Progenitor cell of endocrine pancreas (in vitro differentiated cells): ENCODE results near the gene C4orf50. TPM values are rescaled to one million over a fixed set of nuclear protein-coding genes. Genes with fewer than 3 reads are reported as not detected.

Experiments used
- DNase-seq: peaks from one replicate; pipeline ENCODE4 v3.0.0; 2021; ENCODE audit warnings: low spot score; ENCODE audit not compliant: unreplicated experiment
- H3K27ac Mint-ChIP-seq: 2 replicates; pipeline ENCODE4 v1.8.0; 2021; ENCODE audit warnings: mild to moderate bottlenecking, moderate library complexity, mixed read lengths
- H3K27me3 Mint-ChIP-seq: 2 replicates; pipeline ENCODE4 v1.8.0; 2021; ENCODE audit warnings: mixed read lengths
- H3K36me3 Mint-ChIP-seq: 2 replicates; pipeline ENCODE4 v1.8.0; 2022; ENCODE audit warnings: mixed read lengths; ENCODE audit not compliant: insufficient read depth
- H3K4me1 Mint-ChIP-seq: 2 replicates; pipeline ENCODE4 v1.8.0; 2021; ENCODE audit warnings: low read depth, mixed read lengths
- H3K4me3 Mint-ChIP-seq: 2 replicates; pipeline ENCODE4 v1.8.0; 2021; ENCODE audit warnings: low read depth, mild to moderate bottlenecking, moderate library complexity, mixed read lengths
- H3K9me3 Mint-ChIP-seq: 2 replicates; pipeline ENCODE4 v1.8.0; 2021; ENCODE audit warnings: low read depth, mixed read lengths
- total RNA-seq: library from RNA; stranded (reverse); gene quantifications from 2 replicates; pipeline ENCODE4 v1.2.1, GENCODE V29; 2021
- TF ChIP-seq, protein P1 (sequence below): fragments of 200-600 bp; sonication (generic); IDR thresholded peaks from one replicate; pipeline ENCODE4 v1.5.0; 2021; ENCODE audit warnings: antibody characterized with exemption, mild to moderate bottlenecking; ENCODE audit not compliant: unreplicated experiment

Gene C4orf50
- total RNA-seq, 1 donor from 2014 or later: 0.19 TPM

DNA sequence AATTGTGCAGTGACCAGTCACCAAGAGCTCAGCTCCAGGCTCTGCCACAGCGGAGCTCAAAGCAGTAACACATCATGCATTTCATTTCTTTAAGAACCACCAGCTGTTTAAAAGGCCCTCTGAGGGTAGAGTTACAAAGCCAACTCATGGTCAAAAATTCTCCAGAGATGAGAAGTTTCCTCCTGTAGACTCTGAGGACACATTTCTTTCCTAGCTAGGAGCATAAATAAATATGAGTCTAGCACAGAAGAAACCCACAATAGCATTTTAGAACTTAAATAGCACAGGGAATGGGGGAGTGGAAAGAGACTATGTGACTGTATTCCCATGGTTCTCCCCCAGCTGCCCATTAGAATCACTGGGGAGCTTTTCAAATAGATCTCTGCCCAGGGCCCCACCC lies 118.8 kb downstream of the C4orf50 start:
- no peaks in the 10 kb centered on the region for H3K4me1 Mint-ChIP-seq
- TF ChIP-seq, protein P1, sequence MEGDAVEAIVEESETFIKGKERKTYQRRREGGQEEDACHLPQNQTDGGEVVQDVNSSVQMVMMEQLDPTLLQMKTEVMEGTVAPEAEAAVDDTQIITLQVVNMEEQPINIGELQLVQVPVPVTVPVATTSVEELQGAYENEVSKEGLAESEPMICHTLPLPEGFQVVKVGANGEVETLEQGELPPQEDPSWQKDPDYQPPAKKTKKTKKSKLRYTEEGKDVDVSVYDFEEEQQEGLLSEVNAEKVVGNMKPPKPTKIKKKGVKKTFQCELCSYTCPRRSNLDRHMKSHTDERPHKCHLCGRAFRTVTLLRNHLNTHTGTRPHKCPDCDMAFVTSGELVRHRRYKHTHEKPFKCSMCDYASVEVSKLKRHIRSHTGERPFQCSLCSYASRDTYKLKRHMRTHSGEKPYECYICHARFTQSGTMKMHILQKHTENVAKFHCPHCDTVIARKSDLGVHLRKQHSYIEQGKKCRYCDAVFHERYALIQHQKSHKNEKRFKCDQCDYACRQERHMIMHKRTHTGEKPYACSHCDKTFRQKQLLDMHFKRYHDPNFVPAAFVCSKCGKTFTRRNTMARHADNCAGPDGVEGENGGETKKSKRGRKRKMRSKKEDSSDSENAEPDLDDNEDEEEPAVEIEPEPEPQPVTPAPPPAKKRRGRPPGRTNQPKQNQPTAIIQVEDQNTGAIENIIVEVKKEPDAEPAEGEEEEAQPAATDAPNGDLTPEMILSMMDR: no peak
- peaks cover 85% of the 10 kb centered on the region for H3K27me3 Mint-ChIP-seq
- H3K36me3 Mint-ChIP-seq: no peaks in the 10 kb centered on the region
- no peak overlapping the region for H3K27ac Mint-ChIP-seq
- no peak for DNase-seq
- H3K4me3 Mint-ChIP-seq: no peak overlapping the region
- H3K9me3 Mint-ChIP-seq: peaks cover 4% of the 10 kb centered on the region

DNA sequence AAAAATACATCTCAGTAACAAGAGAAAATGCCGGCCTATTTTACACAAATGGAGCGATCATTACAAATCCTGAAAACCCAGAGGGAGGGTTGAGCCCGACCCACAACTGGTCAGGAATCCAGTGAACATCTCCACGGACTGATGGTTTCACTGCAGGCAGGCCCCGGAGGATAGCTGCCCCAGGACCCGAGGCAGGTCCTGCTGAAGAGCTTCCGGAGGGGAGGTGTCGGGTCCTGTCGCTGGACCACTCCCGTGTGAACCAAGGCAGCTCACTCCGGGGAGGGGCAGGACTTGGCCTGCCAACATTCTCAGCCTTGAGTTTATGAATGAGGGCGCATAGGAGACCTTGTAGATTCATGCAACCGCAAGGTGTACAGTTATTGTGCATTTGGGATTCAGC lies 120.6 kb downstream of the C4orf50 start:
- H3K4me1 Mint-ChIP-seq: no peaks in the 10 kb centered on the region
- H3K4me3 Mint-ChIP-seq: no peak overlapping the region
- H3K27me3 Mint-ChIP-seq: peaks cover 90% of the 10 kb centered on the region
- DNase-seq: no peak
- H3K9me3 Mint-ChIP-seq: peaks cover 4% of the 10 kb centered on the region
- no peaks in the 10 kb centered on the region for H3K36me3 Mint-ChIP-seq
- TF ChIP-seq, protein P1: no peak
- H3K27ac Mint-ChIP-seq: no peak overlapping the region

DNA sequence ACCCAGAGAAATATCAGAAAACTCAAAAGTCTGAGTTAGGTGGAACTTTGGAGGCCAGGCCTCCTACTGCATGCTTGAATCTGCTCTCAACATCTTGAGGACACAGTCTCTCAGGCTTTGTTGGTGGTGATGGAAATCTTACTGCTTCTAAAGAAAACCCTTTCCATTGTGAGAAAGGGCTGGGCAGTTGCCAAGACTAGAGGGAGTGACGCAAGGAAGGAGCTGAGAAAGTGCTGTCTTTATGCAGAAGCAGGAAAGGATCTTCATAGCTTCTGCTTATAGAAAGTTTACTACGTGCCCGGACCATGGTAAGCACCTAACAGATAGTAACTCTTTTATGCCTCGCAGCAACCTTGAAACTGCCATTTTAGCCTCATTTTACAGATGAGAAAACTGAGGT lies 122.9 kb downstream of the C4orf50 start:
- H3K4me3 Mint-ChIP-seq: no peak overlapping the region

DNA sequence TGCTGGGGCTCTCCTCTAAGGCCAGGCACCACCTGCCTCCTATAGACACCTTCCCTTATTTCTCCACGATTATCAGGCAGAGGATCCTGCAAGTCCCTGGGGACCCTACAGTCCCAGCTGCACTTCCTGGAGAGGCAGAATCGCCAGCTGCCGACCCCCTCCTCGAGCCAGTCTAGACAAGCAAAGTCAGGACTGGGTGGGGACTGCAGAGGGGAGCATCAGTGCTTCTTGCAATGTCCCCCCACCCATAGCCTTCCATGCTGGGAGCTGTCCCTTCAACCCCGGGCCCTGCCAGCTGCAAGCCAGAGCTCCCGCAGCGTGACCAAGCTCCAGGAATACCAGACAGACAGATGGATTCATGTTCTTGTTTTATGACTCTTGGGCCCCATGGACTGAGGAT lies 124.0 kb downstream of the C4orf50 start:
- peaks cover 4% of the 10 kb centered on the region for H3K9me3 Mint-ChIP-seq
- no peaks in the 10 kb centered on the region for H3K36me3 Mint-ChIP-seq
- H3K27ac Mint-ChIP-seq: no peak overlapping the region
- peaks cover 90% of the 10 kb centered on the region for H3K27me3 Mint-ChIP-seq
- H3K4me3 Mint-ChIP-seq: no peak overlapping the region
- no peak for DNase-seq
- TF ChIP-seq, protein P1: no peak
- peaks cover 3% of the 10 kb centered on the region for H3K4me1 Mint-ChIP-seq

More for the DNA sequence above, 122.9 kb downstream of the C4orf50 start:
- H3K27ac Mint-ChIP-seq: no peak overlapping the region
- H3K27me3 Mint-ChIP-seq: peaks cover 90% of the 10 kb centered on the region
- peaks cover 4% of the 10 kb centered on the region for H3K9me3 Mint-ChIP-seq
- no peaks in the 10 kb centered on the region for H3K36me3 Mint-ChIP-seq
- no peak for DNase-seq
- TF ChIP-seq, protein P1: no peak
- peaks cover 1% of the 10 kb centered on the region for H3K4me1 Mint-ChIP-seq

DNA sequence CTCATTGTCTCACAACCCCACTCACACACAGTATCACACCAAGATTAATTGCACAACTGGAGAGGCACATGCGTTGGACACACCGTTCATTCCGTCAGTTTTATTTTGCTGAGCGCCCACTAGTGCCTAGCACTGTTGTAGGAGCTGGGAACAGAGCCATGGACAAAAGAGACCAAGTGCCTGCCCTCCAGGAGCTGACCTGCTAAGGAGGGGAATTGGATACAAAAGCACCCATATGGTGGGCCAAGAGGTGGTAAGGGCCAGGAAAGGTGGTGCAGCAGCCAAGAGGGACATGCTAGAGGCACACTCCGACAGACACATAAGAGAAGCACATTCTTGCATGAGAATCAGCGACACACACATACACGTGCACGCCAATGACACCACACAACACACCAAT lies 124.6 kb downstream of the C4orf50 start:
- Mint-ChIP-seq H3K36me3 (no peaks in the 10 kb centered on the region), H3K4me3 (no peak overlapping the region), H3K9me3 (peaks cover 4% of the 10 kb centered on the region), H3K4me1 (peaks cover 3% of the 10 kb centered on the region), H3K27ac (no peak overlapping the region), H3K27me3 (peaks cover 90% of the 10 kb centered on the region)
- no peak for DNase-seq
- TF ChIP-seq, protein P1: no peak
